HEK293 (cell line): ENCODE results near the gene BCORL1.

Experiments
- EGR2 ChIP-seq: fragments of 450-650 bp; formaldehyde crosslinking; IDR thresholded peaks from 2 replicates; pipeline ENCODE4 v1.5.1; 2016; ENCODE audit warnings: low read depth, missing biosample characterization, missing genetic modification characterization
- HOXC10 ChIP-seq: sonication (generic); formaldehyde crosslinking; IDR thresholded peaks from 2 replicates; pipeline ENCODE4 v1.8.1; 2023; ENCODE audit warnings: mild to moderate bottlenecking, missing genetic modification reagents
- INSM2 ChIP-seq: fragments of 450-650 bp; formaldehyde crosslinking; IDR thresholded peaks from 2 replicates; pipeline ENCODE4 v1.5.1; 2016; ENCODE audit warnings: missing biosample characterization, missing genetic modification characterization
- KLF16 ChIP-seq: fragments of 450-650 bp; formaldehyde crosslinking; IDR thresholded peaks from 2 replicates; pipeline ENCODE4 v1.5.1; 2017; ENCODE audit warnings: missing biosample characterization, missing genetic modification characterization
- MZF1 ChIP-seq: fragments of 450-650 bp; formaldehyde crosslinking; IDR thresholded peaks from 2 replicates; pipeline ENCODE4 v1.5.1; 2017; ENCODE audit warnings: missing biosample characterization, missing genetic modification characterization, borderline replicate concordance
- REPIN1 ChIP-seq: fragments of 450-650 bp; formaldehyde crosslinking; IDR thresholded peaks from 2 replicates; pipeline ENCODE4 v1.5.1; 2017; ENCODE audit warnings: missing biosample characterization, missing genetic modification characterization, low read depth
- SP3 ChIP-seq: fragments of 450-650 bp; formaldehyde crosslinking; IDR thresholded peaks from 2 replicates; pipeline ENCODE4 v1.5.1; 2016; ENCODE audit warnings: missing biosample characterization, missing genetic modification characterization
- WT1 ChIP-seq: fragments of 450-650 bp; formaldehyde crosslinking; IDR thresholded peaks from 2 replicates; pipeline ENCODE4 v1.5.1; 2016; ENCODE audit warnings: missing biosample characterization, missing genetic modification characterization
- YY1 ChIP-seq: fragments of 450-650 bp; formaldehyde crosslinking; IDR thresholded peaks from 2 replicates; pipeline ENCODE4 v1.5.1; 2018; ENCODE audit warnings: missing biosample characterization, missing genetic modification characterization
- ZBTB11 ChIP-seq: fragments of 450-650 bp; formaldehyde crosslinking; conservative IDR thresholded peaks from 2 replicates; pipeline ENCODE4 v1.5.1; 2016; ENCODE audit warnings: low read depth, missing biosample characterization, missing genetic modification characterization
- ZFHX2 ChIP-seq: fragments of 450-650 bp; formaldehyde crosslinking; conservative IDR thresholded peaks from 2 replicates; pipeline ENCODE4 v1.5.1; 2016; ENCODE audit warnings: missing biosample characterization, missing genetic modification characterization
- ZFP3 ChIP-seq: fragments of 450-650 bp; formaldehyde crosslinking; IDR thresholded peaks from 2 replicates; pipeline ENCODE4 v1.5.1; 2016; ENCODE audit warnings: low read depth, missing biosample characterization, missing genetic modification characterization
- ZNF10 ChIP-seq: fragments of 450-650 bp; formaldehyde crosslinking; IDR thresholded peaks from 2 replicates; pipeline ENCODE4 v1.5.1; 2017; ENCODE audit warnings: missing biosample characterization, missing genetic modification characterization
- ZNF132 ChIP-seq: fragments of 450-650 bp; formaldehyde crosslinking; IDR thresholded peaks from 2 replicates; pipeline ENCODE4 v1.5.1; 2017; ENCODE audit warnings: missing biosample characterization, missing genetic modification characterization, borderline replicate concordance
- ZNF2 ChIP-seq: fragments of 450-650 bp; formaldehyde crosslinking; IDR thresholded peaks from 2 replicates; pipeline ENCODE4 v1.5.1; 2016; ENCODE audit warnings: missing biosample characterization, missing genetic modification characterization
- ZNF239 ChIP-seq: fragments of 450-650 bp; formaldehyde crosslinking; IDR thresholded peaks from 2 replicates; pipeline ENCODE4 v1.5.1; 2016; ENCODE audit warnings: missing biosample characterization, missing genetic modification characterization
- ZNF24 ChIP-seq: fragments of 450-650 bp; formaldehyde crosslinking; IDR thresholded peaks from 2 replicates; pipeline ENCODE4 v1.5.1; 2016; ENCODE audit warnings: missing biosample characterization, missing genetic modification characterization
- ZNF266 ChIP-seq: fragments of 450-650 bp; formaldehyde crosslinking; IDR thresholded peaks from 2 replicates; pipeline ENCODE4 v1.5.1; 2016; ENCODE audit warnings: missing biosample characterization, missing genetic modification characterization, low read depth
- ZNF324 ChIP-seq: fragments of 450-650 bp; formaldehyde crosslinking; IDR thresholded peaks from 2 replicates; pipeline ENCODE4 v1.5.1; 2016; ENCODE audit warnings: missing biosample characterization, missing genetic modification characterization
- ZNF366 ChIP-seq: fragments of 450-650 bp; formaldehyde crosslinking; conservative IDR thresholded peaks from 2 replicates; pipeline ENCODE4 v1.5.1; 2016; ENCODE audit warnings: missing biosample characterization, missing genetic modification characterization
- ZNF37A ChIP-seq: fragments of 450-650 bp; IDR thresholded peaks from 2 replicates; pipeline ENCODE4 v1.5.1; 2018; ENCODE audit warnings: missing biosample characterization, missing genetic modification characterization
- ZNF501 ChIP-seq: fragments of 450-650 bp; formaldehyde crosslinking; IDR thresholded peaks from 2 replicates; pipeline ENCODE4 v1.5.1; 2016; ENCODE audit warnings: missing biosample characterization, missing genetic modification characterization
- ZNF560 ChIP-seq: fragments of 450-650 bp; formaldehyde crosslinking; IDR thresholded peaks from 2 replicates; pipeline ENCODE4 v1.5.1; 2017; ENCODE audit warnings: missing biosample characterization, missing genetic modification characterization, borderline replicate concordance
- ZNF571 ChIP-seq: fragments of 450-650 bp; formaldehyde crosslinking; IDR thresholded peaks from 2 replicates; pipeline ENCODE4 v1.5.0; 2017; ENCODE audit warnings: missing biosample characterization, missing genetic modification characterization
- ZNF610 ChIP-seq: fragments of 450-650 bp; formaldehyde crosslinking; IDR thresholded peaks from 2 replicates; pipeline ENCODE4 v1.5.1; 2016; ENCODE audit warnings: missing biosample characterization, missing genetic modification characterization, borderline replicate concordance
- ZNF623 ChIP-seq: fragments of 450-650 bp; formaldehyde crosslinking; IDR thresholded peaks from 2 replicates; pipeline ENCODE4 v1.5.1; 2016; ENCODE audit warnings: missing biosample characterization, missing genetic modification characterization
- ZNF629 ChIP-seq: fragments of 450-650 bp; formaldehyde crosslinking; IDR thresholded peaks from 2 replicates; pipeline ENCODE4 v1.5.1; 2017; ENCODE audit warnings: missing biosample characterization, missing genetic modification characterization
- ZNF654 ChIP-seq: fragments of 450-650 bp; formaldehyde crosslinking; IDR thresholded peaks from 2 replicates; pipeline ENCODE4 v1.5.1; 2016; ENCODE audit warnings: low read depth, missing biosample characterization, missing genetic modification characterization
- ZNF660 ChIP-seq: fragments of 450-650 bp; IDR thresholded peaks from 2 replicates; pipeline ENCODE4 v1.5.1; 2018; ENCODE audit warnings: missing biosample characterization, mild to moderate bottlenecking, missing genetic modification characterization
- ZNF76 ChIP-seq: fragments of 450-650 bp; formaldehyde crosslinking; IDR thresholded peaks from 2 replicates; pipeline ENCODE4; 2016; ENCODE audit warnings: low read depth, missing biosample characterization, missing genetic modification characterization, borderline replicate concordance
- ZNF776 ChIP-seq: fragments of 450-650 bp; formaldehyde crosslinking; IDR thresholded peaks from 2 replicates; pipeline ENCODE4 v1.5.0; 2017; ENCODE audit warnings: missing biosample characterization, missing genetic modification characterization, borderline replicate concordance
- ZNF791 ChIP-seq: fragments of 450-650 bp; formaldehyde crosslinking; IDR thresholded peaks from 2 replicates; pipeline ENCODE4 v1.5.1; 2016; ENCODE audit warnings: missing biosample characterization, missing genetic modification characterization
- ZNF792 ChIP-seq: fragments of 450-650 bp; formaldehyde crosslinking; IDR thresholded peaks from 2 replicates; pipeline ENCODE4 v1.5.1; 2016; ENCODE audit warnings: missing biosample characterization, missing genetic modification characterization
- ZSCAN30 ChIP-seq: fragments of 450-650 bp; IDR thresholded peaks from 2 replicates; pipeline ENCODE4 v1.5.1; 2018; ENCODE audit warnings: missing biosample characterization, mild to moderate bottlenecking, missing genetic modification characterization, moderate library complexity
- TF ChIP-seq, protein P1 (sequence below): fragments of 450-650 bp; formaldehyde crosslinking; IDR thresholded peaks from 2 replicates; pipeline ENCODE4 v1.5.1; 2017; ENCODE audit warnings: missing biosample characterization, missing genetic modification characterization

BCORL1 gene

GRCh38 chrX:129982300-129983251, at the start of gene BCORL1 (continued):
- TF ChIP-seq ZBTB11, result peak; percentile 85
- peak; percentile 93 for TF ChIP-seq ZFHX2 (tag by site-specific recombination)
- TF ChIP-seq ZNF76, result peak; percentile 98
- no peak for TF ChIP-seq ZNF623
- TF ChIP-seq SP3, result peak; percentile 99
- peak; percentile 61 for TF ChIP-seq KLF16 (tag by site-specific recombination)
- no peak for TF ChIP-seq ZNF792 (tag by site-specific recombination)
- peak; percentile 70; the same call in 1 of the 2 replicates for TF ChIP-seq ZNF501
- no peak for TF ChIP-seq ZNF776 (tag by site-specific recombination)
- TF ChIP-seq ZNF610 (tag by site-specific recombination), result peak; percentile 61; the same call in 1 of the 2 replicates
- peak; percentile 59 for TF ChIP-seq ZNF324 (tag by site-specific recombination)
- TF ChIP-seq ZNF791 (tag by site-specific recombination), result no peak
- no peak for TF ChIP-seq ZNF654 (tag by site-specific recombination)
- TF ChIP-seq HOXC10, result no peak
- TF ChIP-seq ZNF560, result no peak
- TF ChIP-seq ZNF629, result peak; percentile 63
- TF ChIP-seq EGR2 (tag by site-specific recombination), result peak; percentile 94
- no peak for TF ChIP-seq ZNF239
- no peak for TF ChIP-seq ZNF37A (tag by site-specific recombination)
- peak; percentile 63; the same call in 1 of the 2 replicates for TF ChIP-seq ZNF660 (tag by site-specific recombination)
- TF ChIP-seq ZNF24 (tag by site-specific recombination), result peak; percentile 66; the same call in 1 of the 2 replicates
- peak; percentile 87; the same call in 1 of the 2 replicates for TF ChIP-seq ZNF2 (tag by site-specific recombination)
- TF ChIP-seq ZNF571 (tag by site-specific recombination), result no peak
- no peak for TF ChIP-seq ZNF266
- TF ChIP-seq REPIN1 (tag by site-specific recombination), result peak; percentile 48; the same call in 1 of the 2 replicates
- TF ChIP-seq WT1, result peak; percentile 93
- no peak for TF ChIP-seq ZFP3 (tag by site-specific recombination)
- peak; percentile 52; the same call in 1 of the 2 replicates for TF ChIP-seq MZF1 (tag by site-specific recombination)
- TF ChIP-seq, protein P1, sequence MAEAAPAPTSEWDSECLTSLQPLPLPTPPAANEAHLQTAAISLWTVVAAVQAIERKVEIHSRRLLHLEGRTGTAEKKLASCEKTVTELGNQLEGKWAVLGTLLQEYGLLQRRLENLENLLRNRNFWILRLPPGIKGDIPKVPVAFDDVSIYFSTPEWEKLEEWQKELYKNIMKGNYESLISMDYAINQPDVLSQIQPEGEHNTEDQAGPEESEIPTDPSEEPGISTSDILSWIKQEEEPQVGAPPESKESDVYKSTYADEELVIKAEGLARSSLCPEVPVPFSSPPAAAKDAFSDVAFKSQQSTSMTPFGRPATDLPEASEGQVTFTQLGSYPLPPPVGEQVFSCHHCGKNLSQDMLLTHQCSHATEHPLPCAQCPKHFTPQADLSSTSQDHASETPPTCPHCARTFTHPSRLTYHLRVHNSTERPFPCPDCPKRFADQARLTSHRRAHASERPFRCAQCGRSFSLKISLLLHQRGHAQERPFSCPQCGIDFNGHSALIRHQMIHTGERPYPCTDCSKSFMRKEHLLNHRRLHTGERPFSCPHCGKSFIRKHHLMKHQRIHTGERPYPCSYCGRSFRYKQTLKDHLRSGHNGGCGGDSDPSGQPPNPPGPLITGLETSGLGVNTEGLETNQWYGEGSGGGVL (tag by site-specific recombination), result peak; percentile 100
- no peak for TF ChIP-seq ZNF10 (tag by site-specific recombination)
- TF ChIP-seq INSM2, result peak; percentile 36; the same call in 1 of the 2 replicates
- TF ChIP-seq YY1 (tag by site-specific recombination), result 0 out of 2 replicates have a peak, but pooled peaks have one; percentile 18
- TF ChIP-seq ZSCAN30 (tag by site-specific recombination), result 0 out of 2 replicates have a peak, but pooled peaks have one; percentile 24
- TF ChIP-seq ZNF132 (tag by site-specific recombination), result no peak
- TF ChIP-seq ZNF366 (tag by site-specific recombination), result peak; percentile 98
